HG03280 (cell line): ENCODE results near the gene RBM33.

ENCODE experiments used
- ATAC-seq: cut with Tn5 transposase; IDR thresholded peaks from one replicate; pipeline ENCODE4 v1.9.1; 2021; ENCODE audit warnings: mild to moderate bottlenecking, moderate library complexity; ENCODE audit not compliant: unreplicated experiment

RBM33 gene

DNA sequence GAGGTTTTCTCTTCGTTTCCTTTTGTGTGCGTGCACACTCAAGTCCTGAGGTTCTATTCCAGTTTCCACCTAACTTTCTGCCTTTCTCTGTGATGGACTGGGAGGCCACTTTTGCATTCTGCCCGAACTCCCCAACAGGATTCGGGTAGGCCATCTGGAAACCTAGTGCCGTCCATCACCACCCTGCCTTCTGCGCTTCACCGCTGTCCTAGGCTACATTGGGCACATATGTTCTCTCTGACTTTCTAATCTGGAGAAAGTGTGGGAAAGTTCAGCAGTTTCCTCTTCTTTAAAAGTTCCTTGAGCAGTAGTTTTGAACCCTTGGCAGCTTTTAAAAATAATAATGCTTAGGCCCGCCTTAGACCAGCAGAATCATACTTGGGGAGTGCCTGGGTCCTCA is 121.0 kb downstream of the RBM33 start:
- no peak for ATAC-seq

DNA sequence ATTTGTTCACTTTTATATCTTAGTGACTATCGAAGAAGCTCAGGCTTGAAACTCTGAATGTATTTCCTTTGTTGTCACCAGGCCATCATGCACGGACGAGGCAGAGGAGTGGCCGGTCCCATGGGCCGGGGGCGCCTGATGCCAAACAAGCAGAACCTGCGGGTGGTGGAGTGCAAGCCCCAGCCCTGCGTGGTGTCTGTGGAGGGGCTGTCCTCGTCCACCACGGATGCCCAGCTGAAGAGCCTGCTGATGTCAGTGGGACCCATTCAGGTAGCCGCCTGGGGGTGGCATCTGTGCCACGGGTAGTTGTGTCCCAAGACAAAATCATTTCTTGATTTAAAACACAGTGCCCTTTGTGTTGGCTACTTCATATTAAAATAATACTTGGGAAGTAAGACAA is 121.9 kb downstream of the RBM33 start:
- ATAC-seq = no peak

DNA sequence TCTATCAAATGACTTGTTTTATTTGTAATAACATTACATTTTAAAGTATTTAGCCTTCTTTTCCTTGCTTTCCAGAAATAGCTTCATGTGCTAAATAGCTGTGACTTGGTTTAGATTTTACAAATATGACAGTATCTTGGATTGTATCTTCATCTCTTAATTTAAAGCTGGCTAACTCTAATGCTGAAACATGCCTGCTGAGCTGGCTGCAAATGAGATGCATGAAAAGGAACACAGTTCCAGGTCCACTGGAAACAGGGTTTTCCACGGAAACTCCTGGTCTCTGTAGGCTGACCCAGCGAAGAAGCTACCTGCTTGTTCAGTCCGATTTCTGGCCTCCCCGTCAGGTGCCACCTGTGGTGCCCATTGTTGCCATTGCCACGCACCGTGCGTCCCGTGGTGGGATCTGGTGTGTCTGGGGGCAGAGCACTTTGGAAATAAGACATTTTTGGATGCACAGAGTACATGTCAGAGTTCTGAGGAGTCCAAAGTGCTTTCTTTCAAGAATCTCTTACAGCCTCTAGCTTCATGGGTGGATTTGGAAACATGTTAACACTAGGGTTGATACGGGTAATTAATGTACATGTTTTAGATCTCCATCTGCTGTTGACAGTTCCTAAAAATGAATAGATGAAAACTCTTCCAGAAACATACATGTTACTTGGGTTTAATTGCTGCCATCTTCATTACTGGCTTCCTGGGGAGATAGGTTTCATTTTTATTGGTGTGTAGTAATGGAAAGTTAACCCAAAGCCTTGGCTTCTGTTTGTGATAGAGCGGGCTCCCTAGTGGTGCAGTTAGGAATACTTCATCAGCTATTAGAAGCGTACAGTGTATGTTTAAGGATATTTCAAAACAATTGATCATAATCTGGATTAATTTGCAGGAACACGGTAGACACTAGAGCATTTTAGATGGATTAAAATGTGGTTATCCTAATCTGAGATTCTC is 122.8 kb downstream of the RBM33 start:
- ATAC-seq = no peak

DNA sequence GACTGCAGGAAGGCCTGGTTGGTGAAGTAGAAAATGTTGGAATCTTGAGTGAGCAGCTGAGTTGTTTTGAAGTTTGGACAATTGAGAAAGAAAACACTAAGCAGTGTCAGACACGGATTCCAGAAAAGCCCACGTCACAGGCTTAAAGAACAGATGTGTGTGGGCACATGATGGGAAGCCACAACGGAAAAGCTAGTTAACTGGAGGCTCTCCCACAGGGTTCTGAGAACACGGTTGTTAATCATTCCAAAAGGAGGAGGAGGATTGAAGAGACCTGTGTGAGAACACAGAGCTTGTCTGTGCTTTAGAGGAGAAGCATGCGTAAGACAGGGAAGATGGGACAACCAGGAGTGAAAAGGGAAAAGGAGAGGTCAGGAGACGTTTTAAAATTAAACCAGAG is 125.2 kb downstream of the RBM33 start:
- no peak for ATAC-seq

DNA sequence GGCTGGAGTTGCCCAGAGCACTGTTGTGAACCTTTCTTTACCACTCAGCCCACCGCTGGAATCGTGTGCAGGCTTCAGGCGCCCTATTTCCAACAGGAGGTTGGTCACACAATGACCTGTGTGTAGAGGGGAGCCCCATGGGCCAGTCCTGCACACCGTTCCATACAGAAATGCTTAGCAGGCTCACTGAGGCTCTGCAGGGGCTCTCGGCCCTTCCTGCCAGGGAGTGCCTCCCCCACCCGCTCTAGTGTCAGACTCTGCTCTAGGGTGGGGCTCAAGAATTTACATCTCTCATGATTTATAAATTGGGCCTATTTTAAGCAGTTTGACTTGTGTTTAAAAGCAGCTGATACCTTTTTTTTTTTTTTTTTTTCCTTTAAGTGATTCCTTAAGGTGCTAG is 125.8 kb downstream of the RBM33 start:
- ATAC-seq = no peak

DNA sequence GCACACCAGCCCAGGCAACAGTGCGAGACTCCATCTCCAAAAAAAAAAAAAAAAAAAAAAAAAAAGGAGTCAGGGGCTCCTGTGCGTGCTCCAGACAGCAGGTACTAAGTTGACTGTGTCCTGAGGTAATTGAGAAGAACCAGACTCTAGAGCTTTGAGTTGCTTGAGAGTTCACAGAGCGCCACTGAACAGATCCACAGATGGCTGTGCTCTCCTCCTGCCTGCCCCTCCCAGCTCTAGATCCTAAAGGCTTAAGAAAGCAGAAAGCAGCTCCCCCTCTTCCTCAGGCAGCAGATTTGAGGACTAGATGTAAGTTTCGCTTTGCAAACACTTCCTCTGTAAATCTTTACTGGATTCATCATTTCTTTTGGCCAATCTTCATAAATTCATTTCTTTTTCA is 129.1 kb downstream of the RBM33 start:
- ATAC-seq = no peak

DNA sequence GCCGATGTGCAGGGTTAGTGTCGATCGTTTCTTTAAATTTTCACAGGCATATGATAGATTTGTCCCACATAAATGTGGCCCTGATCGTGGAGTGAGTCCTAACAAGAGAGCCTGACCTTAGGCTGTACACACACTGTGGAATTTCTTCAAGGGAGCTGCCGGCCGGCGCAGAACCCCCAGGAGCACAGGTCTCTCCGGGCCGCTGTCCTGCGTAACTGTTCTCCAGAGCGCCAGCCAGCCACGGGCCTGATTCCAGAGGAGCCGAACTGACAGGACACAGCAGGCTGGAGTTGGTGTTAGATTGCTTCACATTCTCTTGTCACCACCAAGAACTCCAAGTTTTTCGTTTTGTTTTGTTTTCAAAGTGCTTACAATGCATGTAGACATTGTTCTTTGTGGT is 130.5 kb downstream of the RBM33 start:
- no peak for ATAC-seq

DNA sequence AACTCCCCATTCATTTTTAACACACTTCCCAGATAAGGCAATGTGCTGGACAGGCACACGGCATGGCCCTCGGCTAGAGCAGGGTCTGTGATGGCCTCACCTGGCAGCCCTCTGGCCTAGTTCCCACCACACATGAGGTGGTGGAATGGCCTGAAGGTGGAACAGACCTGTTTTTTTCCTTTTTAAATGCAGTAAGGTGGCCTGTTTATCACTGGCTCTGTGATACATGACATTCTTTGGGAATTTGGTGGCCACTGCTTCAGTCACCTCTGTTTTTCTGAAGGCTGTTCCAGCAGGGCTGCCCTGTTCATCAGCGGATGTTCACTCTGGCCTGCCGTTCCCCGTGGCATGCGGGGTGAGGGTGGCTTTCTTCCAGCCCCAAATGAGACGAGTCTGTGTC is 131.2 kb downstream of the RBM33 start:
- no peak for ATAC-seq

DNA sequence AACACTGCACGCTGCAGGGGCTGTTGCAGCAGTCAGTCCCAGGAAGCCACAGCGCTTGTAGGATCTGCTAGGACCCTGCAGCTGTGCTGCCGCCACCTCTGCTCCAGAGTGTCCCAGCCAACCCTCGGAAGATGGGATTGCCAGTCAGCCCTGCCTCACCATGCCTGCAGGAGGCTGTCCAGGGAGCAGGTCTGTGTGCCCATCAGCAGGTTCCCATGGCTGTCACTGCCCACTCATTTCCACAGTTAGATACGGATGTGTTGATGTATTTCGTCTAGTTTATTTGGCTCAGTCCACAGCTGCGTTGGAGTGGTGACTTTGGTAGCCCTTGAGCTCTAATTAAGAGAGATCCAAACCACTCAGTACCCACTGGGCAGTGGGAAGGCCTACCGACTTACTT is 132.1 kb downstream of the RBM33 start:
- ATAC-seq = no peak

DNA sequence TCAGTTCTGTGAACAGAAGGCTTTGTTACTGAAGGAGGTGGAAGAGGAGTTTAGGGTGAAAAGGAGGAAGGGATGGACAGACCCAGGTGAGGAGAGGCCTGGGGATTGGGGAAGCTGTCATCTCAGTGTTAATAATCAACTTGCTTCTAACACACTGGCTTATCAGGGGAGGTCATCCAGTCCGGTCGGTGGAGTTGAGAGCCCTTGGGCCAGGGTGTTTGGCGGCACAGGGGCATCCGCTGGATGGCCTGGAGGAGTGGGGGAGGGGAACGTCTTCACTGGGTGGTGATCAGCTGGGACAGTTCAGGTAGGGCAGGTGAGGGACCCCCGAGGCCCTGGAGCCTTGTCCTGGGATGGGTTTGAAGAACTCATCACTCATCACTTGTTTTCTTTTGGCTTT is 133.9 kb downstream of the RBM33 start:
- ATAC-seq = no peak

DNA sequence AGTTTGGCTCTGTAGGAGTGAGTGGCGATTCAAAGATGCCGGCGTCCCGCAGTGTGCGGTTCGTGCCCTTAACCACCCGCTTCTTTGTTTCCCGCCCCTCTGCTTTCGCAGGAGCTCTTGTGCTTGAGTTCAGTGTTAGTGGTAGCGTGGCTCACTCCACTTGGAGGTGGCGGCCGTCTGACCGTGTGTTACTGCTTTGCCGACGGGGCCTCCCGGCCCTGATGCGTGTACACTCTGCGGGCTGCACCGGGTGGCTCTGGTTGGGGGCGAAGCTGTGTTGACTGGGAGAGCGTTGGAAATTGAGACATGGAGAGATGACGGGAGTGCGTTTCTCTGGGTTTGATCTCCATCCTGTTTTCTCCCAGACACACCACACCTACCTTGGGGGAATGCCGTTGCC is 136.4 kb downstream of the RBM33 start:
- ATAC-seq = no peak

DNA sequence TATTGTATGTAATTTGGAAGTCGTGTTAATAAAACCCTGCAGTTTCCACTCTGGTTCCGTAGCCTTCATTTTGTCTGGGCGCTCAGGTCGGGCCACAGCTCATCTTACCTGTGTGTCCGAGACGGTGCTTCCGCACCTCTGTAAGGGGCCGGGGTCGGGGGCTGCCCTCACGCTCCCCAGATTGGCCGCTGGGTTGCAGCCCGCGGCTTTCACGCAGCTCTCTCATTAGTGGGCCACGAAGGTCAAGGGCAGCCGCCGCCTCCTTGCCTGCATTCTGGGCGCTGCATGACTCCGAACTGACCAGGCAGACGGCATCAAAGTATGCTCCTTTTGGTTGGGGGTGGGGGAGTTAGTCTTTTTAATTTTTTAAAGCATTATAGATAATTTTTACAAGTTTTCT is 137.0 kb downstream of the RBM33 start:
- ATAC-seq = no peak

DNA sequence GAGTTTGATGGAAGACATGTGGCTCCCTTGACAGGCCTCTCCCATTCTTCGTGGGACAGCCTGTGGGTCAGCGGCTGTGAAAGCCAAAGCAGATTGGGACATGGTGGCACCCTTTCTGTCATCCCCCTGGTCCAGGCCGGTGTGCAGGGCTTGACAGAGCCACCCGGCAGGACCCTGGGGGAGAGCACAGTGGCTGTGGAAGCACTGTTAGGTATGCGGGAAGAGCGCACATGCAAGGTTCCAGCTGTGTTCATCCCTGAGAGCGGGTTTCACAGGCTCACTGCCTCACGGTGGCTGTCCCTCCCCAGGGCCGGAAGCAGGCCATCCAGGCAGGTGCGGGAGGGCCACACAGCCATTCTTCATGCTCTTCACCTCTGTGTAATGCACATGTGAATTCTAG is 138.0 kb downstream of the RBM33 start:
- ATAC-seq = no peak

DNA sequence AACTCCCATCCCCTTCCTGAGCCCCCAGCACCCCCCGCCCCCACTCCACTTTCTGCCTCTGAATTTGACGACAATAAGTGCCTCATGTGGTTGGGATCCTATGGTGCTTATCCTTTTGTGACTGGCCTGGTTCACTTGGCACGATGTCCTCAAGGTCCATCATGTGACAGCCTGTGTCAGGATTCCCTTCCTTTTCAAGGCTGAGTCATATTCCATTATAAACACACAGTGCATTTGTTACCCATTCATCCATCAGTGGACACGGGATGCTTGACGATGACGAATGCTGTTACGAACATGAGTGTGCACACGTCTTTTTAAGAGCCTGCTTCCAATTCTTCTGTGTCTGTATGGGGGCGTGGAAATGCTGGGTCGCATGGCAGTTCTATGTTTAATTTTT is 141.1 kb downstream of the RBM33 start:
- ATAC-seq = no peak

DNA sequence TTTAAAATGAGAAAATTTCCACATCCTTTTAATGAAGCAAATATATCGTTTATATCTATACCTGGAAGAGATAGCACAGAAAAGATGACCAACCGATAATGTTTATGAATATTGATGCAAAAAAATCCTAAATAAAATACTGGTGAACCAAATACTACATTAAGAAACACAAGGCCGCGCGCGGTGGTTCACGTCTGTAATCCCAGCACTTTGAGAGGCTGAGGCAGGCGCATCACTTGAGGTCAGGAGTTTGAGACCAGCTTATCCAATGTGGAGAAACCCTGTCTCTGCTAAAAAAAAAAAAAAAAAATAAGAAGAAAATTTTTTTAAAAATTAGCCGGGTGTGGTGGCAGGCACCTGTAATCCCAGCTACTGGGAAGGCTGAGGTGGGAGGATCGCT is 142.0 kb downstream of the RBM33 start:
- ATAC-seq = no peak

DNA sequence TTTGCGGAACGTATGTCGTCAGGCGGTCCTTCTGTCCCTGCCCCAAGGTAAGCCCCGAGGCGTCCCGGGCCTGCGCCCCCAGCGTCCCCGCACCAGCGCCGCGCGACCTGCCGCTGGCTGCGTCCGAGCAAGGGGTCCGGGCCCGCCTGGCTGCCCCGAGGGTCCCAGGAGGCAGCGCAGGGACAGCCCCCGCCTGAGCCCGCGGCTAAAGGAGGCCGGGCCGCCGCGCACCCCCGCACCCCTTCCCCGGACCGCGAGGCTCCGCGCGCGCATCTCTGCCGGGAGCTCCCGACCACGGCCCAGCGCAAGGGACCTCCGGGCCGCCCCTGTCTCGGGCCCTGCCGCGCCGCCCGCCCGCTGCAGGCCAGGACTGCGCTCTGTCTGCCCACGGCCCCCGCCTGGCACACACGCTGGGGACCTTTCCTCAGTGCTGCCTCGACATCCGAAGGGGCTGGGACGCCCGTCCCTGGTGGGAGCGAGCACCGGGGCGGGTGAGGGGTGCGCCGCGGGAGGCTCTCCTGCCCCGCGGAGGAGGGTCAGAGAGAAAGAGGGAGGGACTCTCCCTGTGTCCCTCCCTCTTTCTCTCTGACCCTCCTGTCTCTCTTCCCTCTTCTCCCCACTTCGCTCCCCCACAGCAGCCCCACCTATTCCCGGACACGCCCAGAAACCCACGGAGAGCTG is 142.8 kb downstream of the RBM33 start:
- ATAC-seq = no peak

DNA sequence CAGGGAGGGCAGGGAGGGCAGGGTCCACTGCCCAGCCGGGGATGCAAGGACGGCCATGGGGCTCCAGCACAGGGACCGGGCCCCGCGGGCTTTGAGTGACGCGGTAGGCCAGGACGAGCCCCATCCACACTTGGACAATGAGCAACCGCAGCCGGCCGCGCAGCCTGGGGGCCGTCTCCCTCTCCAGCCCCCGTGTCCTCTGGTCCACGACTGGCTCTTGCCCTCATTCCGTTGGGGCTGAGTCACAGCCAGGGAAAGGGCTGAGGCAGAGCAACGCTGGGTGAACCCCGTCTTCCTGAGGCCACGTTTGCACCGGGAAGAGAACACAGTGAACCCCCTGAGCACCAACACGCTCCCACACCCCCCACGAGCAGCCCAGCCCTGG is 144.1 kb downstream of the RBM33 start:
- no peak for ATAC-seq

DNA sequence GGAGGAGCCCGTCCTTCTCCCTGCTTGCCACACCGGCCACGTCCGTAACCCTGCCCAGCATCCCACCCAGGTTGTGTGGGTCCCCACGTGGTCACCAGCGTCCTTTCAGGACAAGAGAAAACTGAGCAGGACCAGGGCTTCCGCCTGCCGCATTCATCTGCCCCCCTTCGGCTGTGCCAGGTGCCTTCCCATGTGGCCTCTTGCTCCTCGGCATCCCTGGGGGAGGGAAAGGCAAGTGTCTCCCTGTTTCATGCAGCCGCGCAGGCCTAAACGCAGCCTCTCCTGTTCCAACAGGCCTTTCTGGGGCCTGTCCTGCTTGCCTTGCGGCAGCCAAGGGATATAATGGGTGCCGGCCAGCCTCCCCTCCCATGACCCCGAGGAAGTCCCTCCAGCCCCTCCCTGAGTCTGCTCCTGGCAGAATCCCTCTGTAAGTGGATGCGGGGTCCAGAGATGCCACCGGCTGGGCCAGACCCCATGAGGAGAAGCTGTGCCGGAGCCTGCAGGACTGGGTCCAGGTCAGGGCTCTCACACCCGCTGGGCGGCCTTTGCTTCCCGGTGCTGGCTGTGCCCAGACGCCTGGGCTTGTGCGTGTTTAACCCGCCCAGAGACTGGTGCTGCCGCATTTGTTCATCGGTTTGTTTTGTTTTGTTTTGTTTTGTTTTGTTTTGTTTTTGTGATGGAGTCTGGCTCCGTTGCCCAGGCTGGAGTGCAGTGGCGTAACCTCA is 144.7 kb downstream of the RBM33 start:
- ATAC-seq = no peak

DNA sequence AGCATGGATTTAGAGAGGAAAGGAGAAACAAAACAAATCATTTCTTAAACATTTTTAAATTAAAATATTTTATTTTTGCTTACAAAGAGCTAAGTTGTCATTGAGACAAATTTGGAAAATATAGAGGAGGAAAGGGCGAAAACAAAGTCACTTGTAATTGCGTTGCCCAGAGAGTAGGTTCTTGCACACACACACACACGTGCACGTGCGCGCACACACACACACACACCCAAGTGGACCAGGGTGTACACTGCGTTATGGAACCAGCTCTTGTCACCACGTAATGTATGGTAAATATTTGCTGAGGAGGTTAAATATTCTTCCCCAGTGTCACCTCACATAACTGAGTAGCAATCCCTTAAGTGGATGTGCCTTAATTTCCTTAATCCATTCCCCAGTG is 146.2 kb downstream of the RBM33 start:
- no peak for ATAC-seq

DNA sequence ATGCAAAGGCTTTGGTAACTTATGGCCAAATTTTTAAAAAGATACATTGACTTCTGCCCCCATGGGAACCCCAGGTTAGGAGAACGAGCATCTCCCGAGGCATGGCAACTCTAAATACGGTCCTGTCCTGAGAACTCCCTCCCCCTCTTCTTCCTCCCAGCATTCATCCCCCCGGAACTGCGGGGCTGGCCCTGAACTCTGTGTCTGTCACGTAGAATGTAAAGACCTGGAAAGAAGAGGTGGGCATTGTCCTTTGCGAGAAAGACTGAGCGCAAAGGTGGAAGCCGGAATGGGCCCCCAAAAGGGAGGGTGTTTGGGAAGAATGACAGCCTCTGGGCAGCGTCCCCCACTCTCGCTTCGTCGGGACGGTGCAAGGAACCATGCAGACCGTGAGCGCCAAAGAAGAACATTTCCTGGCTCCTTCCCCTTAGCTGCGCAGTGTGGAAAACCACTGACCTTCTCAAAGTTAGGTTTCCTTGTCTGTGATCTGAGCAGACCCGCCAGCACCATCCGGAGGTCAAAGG is 146.8 kb downstream of the RBM33 start:
- no peak for ATAC-seq

DNA sequence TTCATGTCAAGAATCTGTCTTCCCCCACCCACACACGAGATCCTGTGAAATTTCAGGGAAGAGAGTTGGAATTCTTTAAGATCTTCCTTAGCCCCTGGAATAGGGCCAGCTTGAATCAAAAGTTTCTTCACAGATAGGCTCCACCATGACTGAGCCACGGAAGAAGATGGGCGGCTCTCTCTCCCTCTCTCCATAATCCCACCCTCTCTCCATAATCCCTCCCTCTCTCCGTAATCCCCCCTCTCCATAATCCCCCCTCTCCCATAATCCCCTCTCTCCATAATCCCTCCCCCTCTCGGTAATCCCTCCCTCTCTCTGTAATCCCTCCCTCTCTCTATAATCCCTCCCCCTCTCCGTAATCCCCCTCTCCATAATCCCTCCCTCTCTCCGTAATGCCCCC is 147.4 kb downstream of the RBM33 start:
- ATAC-seq = no peak
